Ishikawa (cell line): ENCODE data around the gene GAK.

Source experiments
- CEBPB ChIP-seq: IDR thresholded peaks from 2 replicates; pipeline ENCODE4 v1.6.1; 2012
- EGR1 ChIP-seq: IDR thresholded peaks from 2 replicates; pipeline ENCODE4 v1.6.1; 2012
- EP300 ChIP-seq: IDR thresholded peaks from 2 replicates; pipeline ENCODE4 v1.6.1; 2012; ENCODE audit warnings: borderline replicate concordance
- FOXM1 ChIP-seq: IDR thresholded peaks from 2 replicates; pipeline ENCODE4 v1.6.1; 2012; ENCODE audit warnings: low read depth, borderline replicate concordance
- NFIC ChIP-seq: IDR thresholded peaks from 2 replicates; pipeline ENCODE4 v1.6.1; 2012
- RAD21 ChIP-seq: IDR thresholded peaks from 2 replicates; pipeline ENCODE4 v1.6.1; 2012; ENCODE audit warnings: low read depth
- TAF1 ChIP-seq: IDR thresholded peaks from 2 replicates; pipeline ENCODE4 v1.6.1; 2012; ENCODE audit warnings: low read depth, mild to moderate bottlenecking
- TCF12 ChIP-seq: IDR thresholded peaks from 2 replicates; pipeline ENCODE4 v1.6.1; 2012; ENCODE audit warnings: low read depth
- TEAD4 ChIP-seq: IDR thresholded peaks from 2 replicates; pipeline ENCODE4 v1.6.1; 2012
- YY1 ChIP-seq: IDR thresholded peaks from 2 replicates; pipeline ENCODE4 v1.6.1; 2012; ENCODE audit warnings: low read depth
- ZBTB7A ChIP-seq: IDR thresholded peaks from 2 replicates; pipeline ENCODE4 v1.6.1; 2012; ENCODE audit warnings: low read depth
- TF ChIP-seq, protein P1 (sequence below): IDR thresholded peaks from 2 replicates; pipeline ENCODE4 v1.6.1; 2012; ENCODE audit warnings: low read depth, mild to moderate bottlenecking
- TF ChIP-seq, protein P2 (sequence below): IDR thresholded peaks from 2 replicates; pipeline ENCODE4 v1.6.1; 2012
- TF ChIP-seq, protein P3 (sequence below): IDR thresholded peaks from 2 replicates; pipeline ENCODE4 v1.6.1; 2012

Gene GAK

DNA sequence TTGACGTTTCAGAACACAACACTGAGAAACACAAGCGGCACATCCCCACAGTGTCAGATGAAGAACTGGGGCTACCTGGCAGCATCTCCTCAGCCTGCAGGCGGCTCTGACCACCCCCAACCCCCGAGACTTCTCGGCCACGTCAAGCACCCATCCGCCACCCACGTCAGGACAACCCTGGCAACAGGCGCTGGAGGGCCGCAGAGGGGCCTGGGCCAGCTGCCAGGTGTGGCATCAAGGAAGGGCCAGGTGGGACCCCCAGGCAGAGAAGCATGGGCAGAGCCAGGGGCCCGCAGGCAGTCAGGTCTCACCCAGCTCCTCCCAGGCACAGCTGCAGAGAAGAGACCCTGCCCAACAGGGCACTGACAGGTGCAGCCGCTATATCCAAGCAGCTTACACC, 22.3 kb downstream of the GAK start:
- TF ChIP-seq TEAD4 (no peak), EP300 (no peak), FOXM1 (no peak), NFIC (no peak), EGR1 (no peak)
- TF ChIP-seq, protein P1, sequence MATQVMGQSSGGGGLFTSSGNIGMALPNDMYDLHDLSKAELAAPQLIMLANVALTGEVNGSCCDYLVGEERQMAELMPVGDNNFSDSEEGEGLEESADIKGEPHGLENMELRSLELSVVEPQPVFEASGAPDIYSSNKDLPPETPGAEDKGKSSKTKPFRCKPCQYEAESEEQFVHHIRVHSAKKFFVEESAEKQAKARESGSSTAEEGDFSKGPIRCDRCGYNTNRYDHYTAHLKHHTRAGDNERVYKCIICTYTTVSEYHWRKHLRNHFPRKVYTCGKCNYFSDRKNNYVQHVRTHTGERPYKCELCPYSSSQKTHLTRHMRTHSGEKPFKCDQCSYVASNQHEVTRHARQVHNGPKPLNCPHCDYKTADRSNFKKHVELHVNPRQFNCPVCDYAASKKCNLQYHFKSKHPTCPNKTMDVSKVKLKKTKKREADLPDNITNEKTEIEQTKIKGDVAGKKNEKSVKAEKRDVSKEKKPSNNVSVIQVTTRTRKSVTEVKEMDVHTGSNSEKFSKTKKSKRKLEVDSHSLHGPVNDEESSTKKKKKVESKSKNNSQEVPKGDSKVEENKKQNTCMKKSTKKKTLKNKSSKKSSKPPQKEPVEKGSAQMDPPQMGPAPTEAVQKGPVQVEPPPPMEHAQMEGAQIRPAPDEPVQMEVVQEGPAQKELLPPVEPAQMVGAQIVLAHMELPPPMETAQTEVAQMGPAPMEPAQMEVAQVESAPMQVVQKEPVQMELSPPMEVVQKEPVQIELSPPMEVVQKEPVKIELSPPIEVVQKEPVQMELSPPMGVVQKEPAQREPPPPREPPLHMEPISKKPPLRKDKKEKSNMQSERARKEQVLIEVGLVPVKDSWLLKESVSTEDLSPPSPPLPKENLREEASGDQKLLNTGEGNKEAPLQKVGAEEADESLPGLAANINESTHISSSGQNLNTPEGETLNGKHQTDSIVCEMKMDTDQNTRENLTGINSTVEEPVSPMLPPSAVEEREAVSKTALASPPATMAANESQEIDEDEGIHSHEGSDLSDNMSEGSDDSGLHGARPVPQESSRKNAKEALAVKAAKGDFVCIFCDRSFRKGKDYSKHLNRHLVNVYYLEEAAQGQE, result no peak

DNA sequence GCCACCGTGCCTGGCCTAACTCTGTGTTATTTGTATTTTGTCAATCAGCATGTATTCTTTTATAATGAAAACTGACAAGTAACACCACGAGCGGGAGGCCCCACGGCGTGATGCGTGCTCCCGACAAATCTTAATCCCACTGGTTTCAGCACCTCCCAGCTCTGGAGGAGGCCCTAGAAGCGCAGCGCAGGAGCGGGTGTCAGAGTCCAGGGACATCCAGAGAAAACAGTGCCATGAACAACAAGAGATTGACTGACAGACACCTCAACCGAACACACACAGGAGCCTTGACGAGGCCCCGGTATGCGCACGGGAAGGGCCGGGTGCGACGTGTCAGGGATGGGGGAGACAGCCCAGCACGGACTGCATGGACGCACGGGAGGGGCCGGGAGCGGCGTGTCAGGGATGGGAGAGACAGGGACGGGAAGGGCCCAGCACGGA, 23.0 kb downstream of the GAK start:
- no peak for TF ChIP-seq TCF12

DNA sequence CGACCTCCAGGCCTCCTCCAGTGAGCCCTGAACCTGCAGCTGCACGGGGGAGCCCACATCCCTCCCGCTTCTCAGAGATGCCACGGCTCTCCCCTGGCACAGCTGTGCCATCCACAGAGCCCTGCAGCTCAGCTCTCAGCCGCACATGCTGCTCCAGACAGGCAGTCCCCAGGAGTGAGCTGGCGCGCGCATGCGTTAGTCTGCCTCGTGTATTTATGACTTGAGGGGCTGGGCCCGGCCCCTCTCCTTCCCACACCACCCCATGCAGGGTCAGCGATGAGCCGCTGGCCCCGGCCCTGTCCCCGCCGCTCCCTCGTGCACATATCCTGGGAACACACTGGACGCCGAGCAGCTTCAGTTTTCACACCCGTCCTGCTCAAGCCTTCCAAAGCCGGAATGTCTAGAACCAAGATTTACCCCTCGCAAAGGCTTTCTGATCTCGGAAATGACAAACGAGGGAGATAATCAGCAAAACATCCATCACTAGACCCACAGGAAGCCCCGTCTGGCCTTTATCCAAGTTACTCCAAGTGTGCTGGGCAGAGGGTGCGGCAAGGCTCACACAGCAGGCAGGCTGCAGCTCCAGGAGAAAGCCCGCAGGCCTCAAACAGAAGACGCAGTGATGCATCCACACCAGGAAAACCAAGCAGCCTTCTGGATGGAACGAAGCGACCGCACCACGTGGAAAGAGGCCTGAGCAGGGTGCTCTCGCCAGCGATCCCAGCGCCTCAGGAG, 24.3 kb downstream of the GAK start:
- TF ChIP-seq TCF12, result no peak
- TF ChIP-seq, protein P2, sequence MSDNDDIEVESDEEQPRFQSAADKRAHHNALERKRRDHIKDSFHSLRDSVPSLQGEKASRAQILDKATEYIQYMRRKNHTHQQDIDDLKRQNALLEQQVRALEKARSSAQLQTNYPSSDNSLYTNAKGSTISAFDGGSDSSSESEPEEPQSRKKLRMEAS, result no peak
- no peak for TF ChIP-seq FOXM1
- TF ChIP-seq TEAD4, result no peak
- TF ChIP-seq TAF1, result no peak
- TF ChIP-seq CEBPB, result no peak
- TF ChIP-seq YY1, result no peak

DNA sequence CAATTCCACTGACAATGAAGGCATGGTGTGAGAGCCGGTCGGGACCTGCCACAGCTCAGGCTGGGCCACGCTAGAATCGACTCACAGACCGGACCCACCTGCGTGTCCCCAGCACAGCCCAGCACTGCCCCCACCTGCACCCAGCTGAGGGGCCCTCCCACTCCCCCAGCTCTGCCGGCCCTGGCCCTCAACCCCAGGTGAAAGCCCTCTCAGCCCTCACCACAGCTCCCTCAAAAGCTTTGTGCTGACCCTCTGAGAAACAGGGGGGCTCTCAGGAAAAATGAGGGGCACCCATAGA, 25.1 kb downstream of the GAK start:
- TF ChIP-seq NFIC (no peak), ZBTB7A (no peak), EGR1 (no peak), TAF1 (no peak)
- TF ChIP-seq, protein P3, sequence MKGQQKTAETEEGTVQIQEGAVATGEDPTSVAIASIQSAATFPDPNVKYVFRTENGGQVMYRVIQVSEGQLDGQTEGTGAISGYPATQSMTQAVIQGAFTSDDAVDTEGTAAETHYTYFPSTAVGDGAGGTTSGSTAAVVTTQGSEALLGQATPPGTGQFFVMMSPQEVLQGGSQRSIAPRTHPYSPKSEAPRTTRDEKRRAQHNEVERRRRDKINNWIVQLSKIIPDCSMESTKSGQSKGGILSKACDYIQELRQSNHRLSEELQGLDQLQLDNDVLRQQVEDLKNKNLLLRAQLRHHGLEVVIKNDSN, result no peak

DNA sequence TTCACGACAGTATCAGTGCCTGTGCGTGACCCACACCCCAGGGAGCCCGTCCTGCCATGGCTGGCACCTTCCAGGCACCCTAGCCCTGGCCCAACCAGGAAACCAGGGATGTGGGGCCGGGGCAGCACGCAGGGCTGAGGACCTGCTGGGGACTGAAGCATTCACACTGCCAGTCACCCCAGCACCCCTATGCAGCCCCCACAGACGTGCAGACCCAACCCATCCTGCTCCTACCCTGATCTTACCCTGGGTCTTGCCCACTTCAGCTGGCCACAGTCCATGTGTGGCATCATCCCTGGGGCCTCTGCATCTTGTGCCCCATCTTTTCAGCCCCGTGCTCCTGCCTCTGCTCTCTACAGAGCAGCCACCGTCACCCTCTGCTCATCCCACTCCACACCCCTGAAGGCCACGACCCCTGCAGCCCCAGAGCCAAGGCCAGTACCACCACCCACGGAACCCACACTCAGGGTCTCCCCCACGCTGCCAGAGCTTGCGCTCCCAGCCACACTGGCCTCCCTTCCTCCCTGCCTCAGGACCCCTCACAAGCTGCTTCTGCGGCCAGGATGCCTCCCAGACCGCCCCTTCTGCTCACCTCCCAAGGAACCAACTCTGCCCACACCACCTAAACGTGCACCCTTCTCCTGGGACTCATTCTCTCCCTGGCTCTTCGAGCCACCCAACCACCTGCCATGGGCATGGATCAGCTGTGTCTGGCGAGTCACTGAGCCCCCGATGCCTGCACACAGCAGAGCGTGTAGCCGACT, 25.6 kb downstream of the GAK start:
- no peak for TF ChIP-seq EGR1
- no peak for TF ChIP-seq NFIC
- TF ChIP-seq, protein P1, result no peak
- no peak for TF ChIP-seq RAD21
- TF ChIP-seq EP300, result no peak
- TF ChIP-seq ZBTB7A, result no peak
- TF ChIP-seq TEAD4, result no peak
- no peak for TF ChIP-seq TCF12
- TF ChIP-seq CEBPB, result no peak
- TF ChIP-seq YY1, result no peak
- TF ChIP-seq TAF1, result no peak
- TF ChIP-seq, protein P2, result no peak

DNA sequence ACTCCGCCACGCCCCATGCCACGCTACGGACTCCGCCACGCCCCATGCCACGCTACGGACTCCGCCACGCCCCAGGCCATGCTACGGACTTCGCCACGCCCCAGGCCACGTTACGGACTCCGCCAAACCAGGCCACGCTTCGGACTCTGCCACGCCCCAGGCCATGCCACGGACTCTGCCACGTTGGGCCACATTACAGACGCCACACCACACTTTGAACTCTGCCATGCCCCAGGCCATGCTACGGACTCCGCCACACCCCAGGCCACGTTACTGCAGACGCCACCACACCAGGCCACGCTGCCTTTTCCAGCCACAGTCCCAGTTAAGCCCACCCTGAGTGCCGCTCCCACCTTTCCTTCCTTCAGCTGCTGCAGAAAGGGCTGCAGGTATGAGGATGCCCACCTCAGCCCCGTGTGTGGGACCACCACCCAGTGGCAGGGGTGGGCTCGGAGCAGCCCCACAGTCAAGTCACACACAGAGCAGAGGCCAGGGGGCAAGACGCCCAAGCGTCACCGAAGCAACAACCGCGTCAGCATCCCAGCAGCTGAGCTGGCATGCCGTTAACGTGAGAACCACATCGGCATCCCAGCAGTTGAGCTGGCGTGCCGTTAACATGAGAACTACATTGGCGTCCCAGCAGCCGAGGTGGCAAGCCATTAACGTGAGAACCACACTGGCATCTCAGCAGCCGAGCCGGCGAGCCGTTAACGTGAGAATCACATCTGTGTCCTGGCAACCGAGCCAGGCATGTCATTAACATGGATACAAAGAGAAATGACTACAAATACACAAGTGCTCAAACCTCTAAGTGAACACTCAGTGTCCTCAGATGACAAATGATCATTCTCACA, 26.4 kb downstream of the GAK start:
- TF ChIP-seq YY1 (no peak), FOXM1 (no peak), NFIC (no peak), ZBTB7A (no peak), RAD21 (no peak), CEBPB (no peak), EP300 (no peak)
- TF ChIP-seq, protein P1, result no peak
- TF ChIP-seq, protein P2, result no peak
